ENCODE results near the gene KLK10.
"Not testable (repeated sequence)": the region's sequence is repeated elsewhere in the genome, so short reads cannot be mapped to it uniquely, and the experiment has no call there.

The KLK10 gene

GRCh38 chr19:51000981-51001380 lies 18.5 kb downstream of the KLK10 start:
- no peak for DNase-seq

- no peak for DNase-seq
Observed at GRCh38 chr19:51000426-51000825, 19.1 kb downstream of the KLK10 start.

GRCh38 chr19:50998686-50999085 lies 20.8 kb downstream of the KLK10 start:
- no peak for DNase-seq

GRCh38 chr19:50998061-50998460 lies 21.4 kb downstream of the KLK10 start:
- DNase-seq, result no peak

- DNase-seq, result no peak
Observed at GRCh38 chr19:50994129-50994528, 25.4 kb downstream of the KLK10 start.

GRCh38 chr19:50992666-50993035 lies 26.9 kb downstream of the KLK10 start:
- no peak for DNase-seq

- DNase-seq, result not testable (repeated sequence)
Observed at GRCh38 chr19:50984416-50984815, 35.1 kb downstream of the KLK10 start.

- DNase-seq, result no peak
Observed at GRCh38 chr19:50983625-50984292, 35.8 kb downstream of the KLK10 start, which contains the start of gene KLK7. Gene KLK7, minus strand, starts transcription at chr19:50983917. Its CDS starts 1,518 bp downstream, at chr19:50982399.

GRCh38 chr19:50982186-50982585 lies 37.3 kb downstream of the KLK10 start:
- DNase-seq, result no peak

- DNase-seq, result no peak
Observed at GRCh38 chr19:50981587-50982146, 37.8 kb downstream of the KLK10 start.

- no peak for DNase-seq
Observed at GRCh38 chr19:50980208-50980607, 39.3 kb downstream of the KLK10 start.

- DNase-seq, result no peak
Observed at GRCh38 chr19:50979758-50980157, 39.8 kb downstream of the KLK10 start.

GRCh38 chr19:50978772-50979390 lies 40.6 kb downstream of the KLK10 start:
- no peak for DNase-seq

GRCh38 chr19:50977626-50978025 lies 41.9 kb downstream of the KLK10 start:
- DNase-seq, result no peak

- no peak for DNase-seq
Observed at GRCh38 chr19:50975766-50976165, 43.7 kb downstream of the KLK10 start.

GRCh38 chr19:50974702-50975556 lies 44.6 kb downstream of the KLK10 start:
- no peak for DNase-seq

- no peak for DNase-seq
Observed at GRCh38 chr19:50972795-50973376, 46.6 kb downstream of the KLK10 start.

GRCh38 chr19:50969810-50970209 lies 49.7 kb downstream of the KLK10 start:
- not testable (repeated sequence) for DNase-seq

- DNase-seq, result no peak
Observed at GRCh38 chr19:50969413-50969760, 50.1 kb downstream of the KLK10 start, which contains the start of gene KLK6. Gene KLK6, minus strand, starts transcription at chr19:50969591. Its CDS starts 1,487 bp downstream, at chr19:50968104.

GRCh38 chr19:50968716-50969412 lies 50.6 kb downstream of the KLK10 start:
- no peak for DNase-seq

- no peak for DNase-seq
Observed at GRCh38 chr19:50967929-50968715, 51.4 kb downstream of the KLK10 start.

GRCh38 chr19:50964266-50964665 lies 55.2 kb downstream of the KLK10 start:
- no peak for DNase-seq
